ENCODE measurements around the gene OSBPL3.

Gene OSBPL3

GRCh38 chr7:24752073-24752800, 227.7 kb downstream of the OSBPL3 start:
- DNase-seq = no peak

GRCh38 chr7:24751484-24751883, 228.5 kb downstream of the OSBPL3 start:
- no peak for DNase-seq

GRCh38 chr7:24750441-24751055, 229.4 kb downstream of the OSBPL3 start:
- no peak for DNase-seq

- no peak for DNase-seq
Measured at GRCh38 chr7:24748521-24748920, 231.5 kb downstream of the OSBPL3 start.
